H1 (cell line): ENCODE results near the gene RGS9. TPM values are rescaled to one million over a fixed set of nuclear protein-coding genes. Genes with fewer than 3 reads are reported as not detected.

Experiments
- CBX8 ChIP-seq: fragments of 300-800, 300-1000 bp; sonication (generic); IDR thresholded peaks from 2 replicates; pipeline ENCODE4 v1.7.1; 2016; ENCODE audit warnings: low read depth, low read length, borderline replicate concordance
- JUND ChIP-seq: IDR thresholded peaks from 2 replicates; pipeline ENCODE4 v1.6.1; 2011; ENCODE audit warnings: mild to moderate bottlenecking, improper control_type of control experiment, low read length
- POLR2AphosphoS5 ChIP-seq: IDR thresholded peaks from 2 replicates; pipeline ENCODE4 v1.6.1; 2011; ENCODE audit warnings: low read depth, low read length
- RFX5 ChIP-seq: IDR thresholded peaks from 2 replicates; pipeline ENCODE4 v1.6.1; 2011; ENCODE audit warnings: low read depth, low read length, improper control_type of control experiment, borderline replicate concordance
- RNF2 ChIP-seq: fragments of 200-900, 300-1000 bp; sonication (generic); IDR thresholded peaks from 2 replicates; pipeline ENCODE4 v1.7.1; 2016; ENCODE audit warnings: borderline replicate concordance, low read depth, mild to moderate bottlenecking, antibody characterized with exemption, low read length; ENCODE audit not compliant: poor library complexity, severe bottlenecking; ENCODE audit errors: missing control alignments
- SUZ12 ChIP-seq: fragments of 200-600 bp; sonication (generic); IDR thresholded peaks from 2 replicates; pipeline ENCODE4 v1.6.1; 2012; ENCODE audit warnings: mild to moderate bottlenecking, inconsistent platforms, low read length, moderate library complexity, mixed read lengths
- TAF1 ChIP-seq: IDR thresholded peaks from 2 replicates; pipeline ENCODE4 v1.6.1; 2011; ENCODE audit warnings: mild to moderate bottlenecking, low read depth, low read length
- TBP ChIP-seq: IDR thresholded peaks from 2 replicates; pipeline ENCODE4 v1.6.1; 2011; ENCODE audit warnings: low read depth, low read length, improper control_type of control experiment
- polyA plus RNA-seq, 7 experiments: library from polyadenylated mRNA; depleted of rRNA in 3 of 7; stranded (reverse) in 5 of 7; unstranded in 2 of 7; fragments of >200 nt in 5 of 7; fragments of 200-250 nt in 2 of 7; gene quantifications; 1 replicate in 5 of 7; 2 replicates in 1 of 7; 4 replicates in 1 of 7; pipeline versions ENCODE4 v1.2.1 to v1.2.3, GENCODE V29; 2011 to 2013; ENCODE audit warnings: missing spikeins in 2 of 7, mixed read lengths in 2 of 7
- total RNA-seq: library from RNA; stranded (reverse); fragmentation: NEBNext Ultra II Directional; extraction: Animal tissue kit (Norgen Biotek cat#: 25700); gene quantifications from 2 replicates; pipeline ENCODE4 v1.2.1, GENCODE V29; 2021
- TF ChIP-seq, protein P1 (sequence below): IDR thresholded peaks from 2 replicates; pipeline ENCODE4 v1.6.1; 2012; ENCODE audit warnings: inconsistent platforms

RGS9 gene
- total and polyA plus RNA-seq, 2 of the 8 experiments (the other 6 are each of a cell fraction or from before 2014, with no cell fraction given): 8.9 to 20.5 TPM

DNA sequence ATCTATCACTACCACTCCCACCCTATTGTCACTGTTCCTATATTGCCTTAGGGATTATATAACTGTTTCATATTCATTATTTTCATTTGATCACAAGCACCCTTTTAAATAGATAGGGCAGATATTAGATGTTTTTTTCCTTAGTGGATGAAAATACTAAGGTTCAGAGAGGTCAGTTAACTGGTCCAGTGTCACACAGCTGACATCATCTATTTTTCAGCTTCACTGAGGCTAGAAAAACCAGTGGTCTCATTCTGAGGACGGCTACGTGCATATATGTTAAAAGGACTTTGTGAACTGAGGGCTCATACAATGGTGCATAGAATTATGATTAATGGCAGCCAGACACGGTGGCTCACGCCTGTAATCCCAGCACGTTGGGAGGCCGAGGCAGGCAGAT lies 29.0 kb upstream of the RGS9 start (continued):
- TF ChIP-seq CBX8: no peak
- no peak for TF ChIP-seq RFX5
- no peak for TF ChIP-seq TBP
- TF ChIP-seq, protein P1, sequence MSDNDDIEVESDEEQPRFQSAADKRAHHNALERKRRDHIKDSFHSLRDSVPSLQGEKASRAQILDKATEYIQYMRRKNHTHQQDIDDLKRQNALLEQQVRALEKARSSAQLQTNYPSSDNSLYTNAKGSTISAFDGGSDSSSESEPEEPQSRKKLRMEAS: no peak
- no peak for TF ChIP-seq TAF1
- no peak for TF ChIP-seq RNF2
- TF ChIP-seq POLR2AphosphoS5: no peak
- no peak for TF ChIP-seq JUND
- TF ChIP-seq SUZ12: no peak
